HepG2 (cell line): ENCODE results near the gene TOLLIP. TPM values are rescaled to one million over a fixed set of nuclear protein-coding genes. Genes with fewer than 3 reads are reported as not detected.

Experiments used
- CCAR2 ChIP-seq: fragments of 200-400 bp; formaldehyde crosslinking; optimal IDR thresholded peaks from 2 replicates; pipeline ENCODE3; 2018; ENCODE audit warnings: low read depth, mild to moderate bottlenecking, low read length, moderate library complexity
- EEA1 ChIP-seq: sonication (generic); formaldehyde crosslinking; IDR thresholded peaks from 2 replicates; pipeline ENCODE4 v1.5.1; 2020; ENCODE audit warnings: mild to moderate bottlenecking, missing genetic modification reagents, borderline replicate concordance
- HES4 ChIP-seq: sonication (generic); formaldehyde crosslinking; IDR thresholded peaks from 2 replicates; pipeline ENCODE4 v1.9.0; 2021; ENCODE audit warnings: mild to moderate bottlenecking, missing genetic modification reagents, borderline replicate concordance
- HIVEP1 ChIP-seq: sonication (generic); formaldehyde crosslinking; IDR thresholded peaks from 2 replicates; pipeline ENCODE4 v1.4.0; 2020; ENCODE audit warnings: mild to moderate bottlenecking, missing genetic modification reagents
- JUNB ChIP-seq: sonication (generic); formaldehyde crosslinking; IDR thresholded peaks from 2 replicates; pipeline ENCODE4 v1.8.0; 2022; ENCODE audit warnings: missing genetic modification reagents, mild to moderate bottlenecking, borderline replicate concordance
- MAZ ChIP-seq, 2 experiments: sonication (generic) in 1 of 2; formaldehyde crosslinking in 1 of 2; IDR thresholded peaks; 2 replicates each; pipeline versions ENCODE4 v1.5.0 to v1.6.1; 2012 to 2020; ENCODE audit warnings: low read depth in 2 of 2, mild to moderate bottlenecking in 2 of 2, borderline replicate concordance in 1 of 2, improper control_type of control experiment in 1 of 2, low read length in 1 of 2, missing genetic modification reagents in 1 of 2, moderate library complexity in 1 of 2
- RNF2 ChIP-seq: fragments of 450-650 bp; conservative IDR thresholded peaks from 2 replicates; pipeline ENCODE4 v1.6.1; 2016; ENCODE audit warnings: low read depth
- SMAD1 ChIP-seq: sonication (generic); formaldehyde crosslinking; IDR thresholded peaks from 2 replicates; pipeline ENCODE4 v1.4.0; 2020; ENCODE audit warnings: missing genetic modification reagents, low read depth, mild to moderate bottlenecking, borderline replicate concordance
- ZC3H4 ChIP-seq: sonication (generic); formaldehyde crosslinking; IDR thresholded peaks from 2 replicates; pipeline ENCODE4 v1.4.0; 2020; ENCODE audit warnings: missing genetic modification reagents, borderline replicate concordance
- ZNF225 ChIP-seq: sonication (generic); formaldehyde crosslinking; IDR thresholded peaks from 2 replicates; pipeline ENCODE4 v1.4.0; 2020; ENCODE audit warnings: mild to moderate bottlenecking, missing genetic modification reagents
- ZNF256 ChIP-seq: sonication (generic); formaldehyde crosslinking; conservative IDR thresholded peaks from 2 replicates; pipeline ENCODE4 v1.4.0; 2020; ENCODE audit warnings: missing genetic modification reagents
- ZNF331 ChIP-seq: sonication (generic); formaldehyde crosslinking; IDR thresholded peaks from 2 replicates; pipeline ENCODE4 v1.4.0; 2020; ENCODE audit warnings: missing genetic modification reagents
- ZNF496 ChIP-seq: sonication (generic); formaldehyde crosslinking; IDR thresholded peaks from 2 replicates; pipeline ENCODE4 v1.8.1; 2023; ENCODE audit warnings: mild to moderate bottlenecking, moderate library complexity, missing genetic modification reagents; ENCODE audit not compliant: insufficient replicate concordance
- ZNF839 ChIP-seq: sonication (generic); formaldehyde crosslinking; IDR thresholded peaks from 2 replicates; pipeline ENCODE4 v1.4.0; 2020; ENCODE audit warnings: missing genetic modification reagents, mild to moderate bottlenecking, borderline replicate concordance
- polyA plus RNA-seq, 8 experiments: library from polyadenylated mRNA; depleted of rRNA in 3 of 8; stranded (reverse) in 7 of 8; unstranded in 1 of 8; fragments of >200 nt; fragmentation: Illumina TruSeq in 4 of 8; extraction: Trizol in 4 of 8; gene quantifications; 2 replicates each; pipeline versions ENCODE4 v1.2.1 to v1.2.3, GENCODE V29; 2011 to 2016; ENCODE audit warnings: low read depth in 4 of 8, missing spikeins in 1 of 8, mixed read lengths in 1 of 8; ENCODE audit not compliant: insufficient read depth in 1 of 8
- total RNA-seq, 5 experiments: library from RNA; depleted of rRNA; stranded (reverse); fragments of >200 nt; fragmentation: Illumina TruSeq; extraction: Trizol; gene quantifications; 2 replicates each; pipeline ENCODE4 v1.2.3, GENCODE V29; 2016; ENCODE audit warnings: low read depth in 1 of 5
- TF ChIP-seq, protein P1 (sequence below): sonication (generic); formaldehyde crosslinking; IDR thresholded peaks from 2 replicates; pipeline ENCODE4 v1.4.0; 2020; ENCODE audit warnings: mild to moderate bottlenecking, missing genetic modification reagents
- TF ChIP-seq, protein P2 (sequence below): sonication (generic); formaldehyde crosslinking; IDR thresholded peaks from 2 replicates; pipeline ENCODE4 v1.8.1; 2023; ENCODE audit warnings: mild to moderate bottlenecking, inconsistent platforms, moderate library complexity, missing genetic modification reagents, borderline replicate concordance
- TF ChIP-seq, protein P3 (sequence below): sonication (generic); formaldehyde crosslinking; IDR thresholded peaks from 2 replicates; pipeline ENCODE4 v1.5.0; 2020; ENCODE audit warnings: mild to moderate bottlenecking, missing genetic modification reagents, borderline replicate concordance

Gene TOLLIP
- total and polyA plus RNA-seq, 2 of the 13 experiments (the other 11 are each of a cell fraction or from before 2014, with no cell fraction given), result 25.9 to 47.5 TPM

DNA sequence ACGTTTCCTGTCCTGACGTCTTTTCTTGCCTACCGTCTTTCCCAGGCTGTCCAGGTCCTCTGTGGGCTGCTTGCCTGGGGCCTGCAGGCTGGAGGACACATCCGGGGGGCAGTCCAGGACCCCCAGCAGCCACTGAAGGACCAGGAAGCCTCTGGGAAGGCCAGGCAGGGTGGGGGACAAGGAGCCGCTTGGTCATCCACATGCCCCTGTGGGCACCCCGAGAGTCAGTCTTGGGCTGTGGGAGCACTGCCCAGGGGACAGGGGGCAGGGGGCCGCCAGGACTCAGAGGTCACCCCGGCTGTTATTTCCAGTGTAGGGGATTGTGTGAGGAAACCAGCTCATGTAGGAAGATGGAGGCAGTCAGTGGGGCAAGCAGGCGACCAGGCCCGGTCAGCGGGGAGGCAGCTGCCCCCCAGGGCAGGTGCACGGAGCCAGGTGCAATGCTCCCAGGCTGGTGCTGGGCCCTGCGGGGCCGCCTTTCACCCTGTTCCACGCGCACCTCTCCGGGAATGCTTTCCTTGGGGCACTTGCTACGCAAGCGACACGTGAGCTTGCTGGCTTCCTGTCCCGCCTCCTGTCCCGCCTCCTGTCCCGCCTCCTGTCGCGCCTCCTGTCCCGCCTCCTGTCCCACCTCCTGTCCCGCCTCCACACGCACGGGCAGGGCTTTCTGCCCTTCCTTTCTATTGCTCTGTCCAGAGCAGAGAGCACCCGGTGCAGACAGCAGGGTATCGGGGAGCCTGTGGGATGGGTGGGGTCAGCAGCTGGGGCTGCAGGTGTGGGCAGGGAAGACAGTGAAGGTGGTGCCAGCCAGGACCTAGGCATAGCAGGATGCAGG, 47.0 kb downstream of the TOLLIP start (continued):
- TF ChIP-seq HIVEP1 (CRISPR knock-in tag) (peak; percentile 1; the same call in 1 of the 2 replicates), EEA1 (CRISPR knock-in tag) (0 out of 2 replicates have a peak, but pooled peaks have one; percentile 16), CCAR2 (no peak), JUNB (CRISPR knock-in tag) (no peak), HES4 (CRISPR knock-in tag) (no peak), MAZ (IDR thresholded peaks at IDR 0.05; ENCODE audit: borderline replicate concordance, low read depth, low read length) (0 out of 2 replicates have a peak, but pooled peaks have one; percentile 18), MAZ (CRISPR knock-in tag; IDR thresholded peaks at IDR 0.05; ENCODE audit: low read depth) (no peak), ZNF256 (CRISPR knock-in tag) (no peak), SMAD1 (no peak), ZNF839 (CRISPR knock-in tag) (0 out of 2 replicates have a peak, but pooled peaks have one; percentile 14), ZNF331 (CRISPR knock-in tag) (peak; percentile 46; the same call in 1 of the 2 replicates), ZNF496 (CRISPR knock-in tag) (no peak), ZNF225 (CRISPR knock-in tag) (no peak), ZC3H4 (CRISPR knock-in tag) (no peak; the same call in 1 of the 2 replicates), RNF2 (no peak)
- TF ChIP-seq, protein P1, sequence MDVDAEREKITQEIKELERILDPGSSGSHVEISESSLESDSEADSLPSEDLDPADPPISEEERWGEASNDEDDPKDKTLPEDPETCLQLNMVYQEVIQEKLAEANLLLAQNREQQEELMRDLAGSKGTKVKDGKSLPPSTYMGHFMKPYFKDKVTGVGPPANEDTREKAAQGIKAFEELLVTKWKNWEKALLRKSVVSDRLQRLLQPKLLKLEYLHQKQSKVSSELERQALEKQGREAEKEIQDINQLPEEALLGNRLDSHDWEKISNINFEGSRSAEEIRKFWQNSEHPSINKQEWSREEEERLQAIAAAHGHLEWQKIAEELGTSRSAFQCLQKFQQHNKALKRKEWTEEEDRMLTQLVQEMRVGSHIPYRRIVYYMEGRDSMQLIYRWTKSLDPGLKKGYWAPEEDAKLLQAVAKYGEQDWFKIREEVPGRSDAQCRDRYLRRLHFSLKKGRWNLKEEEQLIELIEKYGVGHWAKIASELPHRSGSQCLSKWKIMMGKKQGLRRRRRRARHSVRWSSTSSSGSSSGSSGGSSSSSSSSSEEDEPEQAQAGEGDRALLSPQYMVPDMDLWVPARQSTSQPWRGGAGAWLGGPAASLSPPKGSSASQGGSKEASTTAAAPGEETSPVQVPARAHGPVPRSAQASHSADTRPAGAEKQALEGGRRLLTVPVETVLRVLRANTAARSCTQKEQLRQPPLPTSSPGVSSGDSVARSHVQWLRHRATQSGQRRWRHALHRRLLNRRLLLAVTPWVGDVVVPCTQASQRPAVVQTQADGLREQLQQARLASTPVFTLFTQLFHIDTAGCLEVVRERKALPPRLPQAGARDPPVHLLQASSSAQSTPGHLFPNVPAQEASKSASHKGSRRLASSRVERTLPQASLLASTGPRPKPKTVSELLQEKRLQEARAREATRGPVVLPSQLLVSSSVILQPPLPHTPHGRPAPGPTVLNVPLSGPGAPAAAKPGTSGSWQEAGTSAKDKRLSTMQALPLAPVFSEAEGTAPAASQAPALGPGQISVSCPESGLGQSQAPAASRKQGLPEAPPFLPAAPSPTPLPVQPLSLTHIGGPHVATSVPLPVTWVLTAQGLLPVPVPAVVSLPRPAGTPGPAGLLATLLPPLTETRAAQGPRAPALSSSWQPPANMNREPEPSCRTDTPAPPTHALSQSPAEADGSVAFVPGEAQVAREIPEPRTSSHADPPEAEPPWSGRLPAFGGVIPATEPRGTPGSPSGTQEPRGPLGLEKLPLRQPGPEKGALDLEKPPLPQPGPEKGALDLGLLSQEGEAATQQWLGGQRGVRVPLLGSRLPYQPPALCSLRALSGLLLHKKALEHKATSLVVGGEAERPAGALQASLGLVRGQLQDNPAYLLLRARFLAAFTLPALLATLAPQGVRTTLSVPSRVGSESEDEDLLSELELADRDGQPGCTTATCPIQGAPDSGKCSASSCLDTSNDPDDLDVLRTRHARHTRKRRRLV (CRISPR knock-in tag), result 0 out of 2 replicates have a peak, but pooled peaks have one; percentile 41
- TF ChIP-seq, protein P2, sequence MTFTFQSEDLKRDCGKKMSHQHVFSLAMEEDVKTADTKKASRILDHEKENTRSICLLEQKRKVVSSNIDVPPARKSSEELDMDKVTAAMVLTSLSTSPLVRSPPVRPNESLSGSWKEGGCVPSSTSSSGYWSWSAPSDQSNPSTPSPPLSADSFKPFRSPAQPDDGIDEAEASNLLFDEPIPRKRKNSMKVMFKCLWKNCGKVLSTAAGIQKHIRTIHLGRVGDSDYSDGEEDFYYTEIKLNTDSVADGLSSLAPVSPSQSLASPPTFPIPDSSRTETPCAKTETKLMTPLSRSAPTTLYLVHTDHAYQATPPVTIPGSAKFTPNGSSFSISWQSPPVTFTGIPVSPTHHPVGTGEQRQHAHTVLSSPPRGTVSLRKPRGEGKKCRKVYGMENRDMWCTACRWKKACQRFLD, result no peak; the same call in 1 of the 2 replicates
- TF ChIP-seq, protein P3, sequence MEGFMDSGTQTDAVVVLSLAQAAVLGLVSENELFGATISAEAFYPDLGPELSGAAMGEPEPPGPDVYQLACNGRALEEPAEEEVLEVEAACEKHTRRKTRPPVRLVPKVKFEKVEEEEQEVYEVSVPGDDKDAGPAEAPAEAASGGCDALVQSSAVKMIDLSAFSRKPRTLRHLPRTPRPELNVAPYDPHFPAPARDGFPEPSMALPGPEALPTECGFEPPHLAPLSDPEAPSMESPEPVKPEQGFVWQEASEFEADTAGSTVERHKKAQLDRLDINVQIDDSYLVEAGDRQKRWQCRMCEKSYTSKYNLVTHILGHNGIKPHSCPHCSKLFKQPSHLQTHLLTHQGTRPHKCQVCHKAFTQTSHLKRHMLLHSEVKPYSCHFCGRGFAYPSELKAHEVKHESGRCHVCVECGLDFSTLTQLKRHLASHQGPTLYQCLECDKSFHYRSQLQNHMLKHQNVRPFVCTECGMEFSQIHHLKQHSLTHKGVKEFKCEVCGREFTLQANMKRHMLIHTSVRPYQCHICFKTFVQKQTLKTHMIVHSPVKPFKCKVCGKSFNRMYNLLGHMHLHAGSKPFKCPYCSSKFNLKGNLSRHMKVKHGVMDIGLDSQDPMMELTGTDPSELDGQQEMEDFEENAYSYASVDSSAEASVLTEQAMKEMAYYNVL (CRISPR knock-in tag), result peak; percentile 56; the same call in 1 of the 2 replicates
